ENCODE measurements around the gene TPRG1. TPM values are rescaled to one million over a fixed set of nuclear protein-coding genes. Genes with fewer than 3 reads are reported as not detected.

TPRG1 gene
- total RNA-seq, 1 experiment from 2014 or later, result 1.0 TPM

DNA sequence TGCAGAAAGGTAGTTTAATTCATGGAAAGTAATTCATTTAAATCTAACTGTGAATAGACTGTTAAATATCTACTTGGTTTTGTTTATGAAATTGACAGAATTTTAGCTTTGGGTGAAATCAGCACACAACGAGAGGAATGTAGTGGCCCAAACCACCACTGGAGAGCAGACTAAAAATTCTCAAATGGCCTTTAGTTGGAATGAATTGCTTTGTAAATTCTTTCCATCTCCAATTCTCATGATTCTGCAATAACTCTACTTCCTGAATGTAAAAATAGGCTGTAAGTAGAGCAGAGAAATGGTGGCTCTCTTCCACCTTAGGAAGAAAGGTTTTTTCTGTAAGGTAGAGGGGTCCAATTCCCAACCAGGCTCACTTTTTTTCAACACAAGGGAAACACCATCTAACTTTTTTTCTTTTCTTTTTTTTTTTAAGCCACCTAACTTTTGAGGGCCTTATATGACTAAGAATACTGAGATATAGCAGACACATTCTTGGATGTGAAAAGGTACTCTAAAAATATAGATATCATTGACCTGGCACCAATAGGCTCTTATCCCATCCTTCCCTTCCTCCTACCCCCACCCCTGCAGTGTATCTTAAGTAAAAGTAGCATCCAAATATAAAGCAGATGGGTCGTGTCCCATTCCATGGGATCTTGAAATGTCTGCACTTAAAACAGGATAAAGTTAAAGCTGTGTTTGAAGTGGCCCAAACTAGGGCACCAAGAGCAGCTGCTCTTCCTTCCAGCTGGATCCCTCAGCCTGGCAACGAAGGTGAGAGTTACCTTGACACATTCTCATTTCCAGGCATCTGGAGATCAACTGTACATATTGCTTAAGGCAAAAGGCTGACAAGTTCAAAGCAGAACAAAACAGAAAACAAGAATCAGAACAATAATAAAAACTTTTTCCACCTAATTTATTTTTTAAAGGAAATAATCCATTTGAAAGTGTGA, 194.1 kb downstream of the TPRG1 start:
- H3K27ac ChIP-seq (ENCODE audit: low read depth, low read length, poor library complexity, severe bottlenecking), result no peak overlapping the region
- H3K4me1 ChIP-seq (ENCODE audit: insufficient read depth, low read length, poor library complexity, severe bottlenecking), result peaks cover 19% of the 10 kb centered on the region
- H3K36me3 ChIP-seq (ENCODE audit: insufficient read depth, low read length, poor library complexity, severe bottlenecking), result no peaks in the 10 kb centered on the region
- ChIA-PET CTCF (no interaction called here), POLR2A (ENCODE audit: low non-redundant PET) (interaction anchor here (0.6 kb wide), 1 partner anchor 11 kb away, joined by 3 read pairs; no protein-coding TSS in a partner anchor)
- H3K27me3 ChIP-seq (replicated peaks; ENCODE audit: insufficient read depth, low read depth, low read length, poor library complexity), result no peaks in the 10 kb centered on the region
- H3K9me3 ChIP-seq (ENCODE audit: low read depth, low read length, poor library complexity, severe bottlenecking), result no peaks in the 10 kb centered on the region
- intact Hi-C loops (cut with micrococcal nuclease; ENCODE audit: unreplicated experiment), result no loop called here
- H3K4me3 ChIP-seq (ENCODE audit: low read depth, low read length, poor library complexity, severe bottlenecking), result no peak overlapping the region
- DNase-seq (ENCODE audit: low spot score), result no peak
- TF ChIP-seq, protein P1, sequence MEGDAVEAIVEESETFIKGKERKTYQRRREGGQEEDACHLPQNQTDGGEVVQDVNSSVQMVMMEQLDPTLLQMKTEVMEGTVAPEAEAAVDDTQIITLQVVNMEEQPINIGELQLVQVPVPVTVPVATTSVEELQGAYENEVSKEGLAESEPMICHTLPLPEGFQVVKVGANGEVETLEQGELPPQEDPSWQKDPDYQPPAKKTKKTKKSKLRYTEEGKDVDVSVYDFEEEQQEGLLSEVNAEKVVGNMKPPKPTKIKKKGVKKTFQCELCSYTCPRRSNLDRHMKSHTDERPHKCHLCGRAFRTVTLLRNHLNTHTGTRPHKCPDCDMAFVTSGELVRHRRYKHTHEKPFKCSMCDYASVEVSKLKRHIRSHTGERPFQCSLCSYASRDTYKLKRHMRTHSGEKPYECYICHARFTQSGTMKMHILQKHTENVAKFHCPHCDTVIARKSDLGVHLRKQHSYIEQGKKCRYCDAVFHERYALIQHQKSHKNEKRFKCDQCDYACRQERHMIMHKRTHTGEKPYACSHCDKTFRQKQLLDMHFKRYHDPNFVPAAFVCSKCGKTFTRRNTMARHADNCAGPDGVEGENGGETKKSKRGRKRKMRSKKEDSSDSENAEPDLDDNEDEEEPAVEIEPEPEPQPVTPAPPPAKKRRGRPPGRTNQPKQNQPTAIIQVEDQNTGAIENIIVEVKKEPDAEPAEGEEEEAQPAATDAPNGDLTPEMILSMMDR (conservative IDR thresholded peaks at IDR 0.05; ENCODE audit: low read depth, low read length), result peak; percentile 40; the same call in 1 of the 2 replicates
- no peak for TF ChIP-seq EZH2 (IDR thresholded peaks at IDR 0.05; ENCODE audit: borderline replicate concordance, low read depth, low read length, poor library complexity, severe bottlenecking)
- no TSS peak for BruUV-seq (replicated peaks)

DNA sequence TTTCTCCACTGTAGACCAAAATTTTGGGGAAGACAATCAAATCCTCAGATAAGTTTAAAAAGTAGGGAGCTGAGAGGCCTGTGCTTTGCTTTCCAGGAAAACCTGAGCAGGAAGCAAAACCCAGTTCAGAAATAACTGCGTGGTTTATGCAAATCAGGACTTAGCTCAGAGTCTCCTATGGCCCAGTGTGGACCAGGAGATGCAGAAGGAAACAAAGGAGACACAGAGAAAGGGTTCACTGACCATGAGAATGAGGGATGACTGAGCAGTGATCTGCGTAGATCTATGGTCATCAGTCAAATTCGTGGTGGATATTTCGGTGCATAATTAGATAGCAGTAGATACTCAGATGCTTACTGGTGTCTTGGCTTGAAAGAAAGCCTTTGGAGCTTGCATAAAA, 196.6 kb downstream of the TPRG1 start:
- ChIA-PET CTCF (no interaction called here), POLR2A (ENCODE audit: low non-redundant PET) (no interaction called here)
- TF ChIP-seq EZH2 (IDR thresholded peaks at IDR 0.05; ENCODE audit: borderline replicate concordance, low read depth, low read length, poor library complexity, severe bottlenecking), result no peak
- TF ChIP-seq, protein P1 (conservative IDR thresholded peaks at IDR 0.05; ENCODE audit: low read depth, low read length), result no peak
- intact Hi-C loops (cut with micrococcal nuclease; ENCODE audit: unreplicated experiment), result no loop called here
- no peaks in the 10 kb centered on the region for H3K27me3 ChIP-seq (replicated peaks; ENCODE audit: insufficient read depth, low read depth, low read length, poor library complexity)
- H3K36me3 ChIP-seq (ENCODE audit: insufficient read depth, low read length, poor library complexity, severe bottlenecking), result no peaks in the 10 kb centered on the region
- no peak overlapping the region for H3K27ac ChIP-seq (ENCODE audit: low read depth, low read length, poor library complexity, severe bottlenecking)
- no peak overlapping the region for H3K4me3 ChIP-seq (ENCODE audit: low read depth, low read length, poor library complexity, severe bottlenecking)
- DNase-seq (ENCODE audit: low spot score), result no peak
- no peaks in the 10 kb centered on the region for H3K9me3 ChIP-seq (ENCODE audit: low read depth, low read length, poor library complexity, severe bottlenecking)
- BruUV-seq (replicated peaks), result no TSS peak
- H3K4me1 ChIP-seq (ENCODE audit: insufficient read depth, low read length, poor library complexity, severe bottlenecking), result peaks cover 27% of the 10 kb centered on the region

DNA sequence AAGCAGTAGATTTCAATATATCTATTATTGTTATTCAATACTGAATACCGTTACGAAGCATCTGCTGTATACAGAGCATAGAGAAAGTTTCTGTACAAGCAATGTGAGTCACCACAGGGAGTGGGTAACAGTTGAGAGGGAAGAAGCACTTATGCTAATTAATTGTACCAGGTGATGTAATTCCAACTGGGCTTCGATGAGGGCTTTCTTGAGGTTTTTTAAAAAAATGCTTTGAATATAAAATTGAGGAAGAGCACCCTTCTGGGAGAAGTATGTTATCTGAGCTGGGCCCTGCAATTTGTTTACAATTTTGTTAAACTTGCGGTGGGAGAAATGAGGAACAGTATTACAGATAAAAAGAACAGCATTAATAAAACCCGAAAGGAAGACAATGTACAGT, 197.9 kb downstream of the TPRG1 start:
- Histone ChIP-seq H3K4me3 (ENCODE audit: low read depth, low read length, poor library complexity, severe bottlenecking) (no peak overlapping the region), H3K9me3 (ENCODE audit: low read depth, low read length, poor library complexity, severe bottlenecking) (no peaks in the 10 kb centered on the region), H3K27ac (ENCODE audit: low read depth, low read length, poor library complexity, severe bottlenecking) (no peak overlapping the region), H3K36me3 (ENCODE audit: insufficient read depth, low read length, poor library complexity, severe bottlenecking) (no peaks in the 10 kb centered on the region), H3K4me1 (ENCODE audit: insufficient read depth, low read length, poor library complexity, severe bottlenecking) (peaks cover 18% of the 10 kb centered on the region), H3K27me3 (replicated peaks; ENCODE audit: insufficient read depth, low read depth, low read length, poor library complexity) (no peaks in the 10 kb centered on the region)
- DNase-seq (ENCODE audit: low spot score), result peak; percentile 36
- POLR2A ChIA-PET (ENCODE audit: low non-redundant PET), result no interaction called here
- CTCF ChIA-PET, result no interaction called here
- BruUV-seq (replicated peaks), result no TSS peak
- TF ChIP-seq, protein P1 (conservative IDR thresholded peaks at IDR 0.05; ENCODE audit: low read depth, low read length), result no peak
- no peak for TF ChIP-seq EZH2 (IDR thresholded peaks at IDR 0.05; ENCODE audit: borderline replicate concordance, low read depth, low read length, poor library complexity, severe bottlenecking)
- intact Hi-C loops (cut with micrococcal nuclease; ENCODE audit: unreplicated experiment), result no loop called here

Measured in A673 (cell line).